DMS53 (cell line): Measurements from ENCODE around the gene DNAAF9.

ENCODE experiments used
- DNase-seq: peaks from one replicate; lab custom pipeline; 2025; lab: John Stamatoyannopoulos, UW

Gene DNAAF9

DNA sequence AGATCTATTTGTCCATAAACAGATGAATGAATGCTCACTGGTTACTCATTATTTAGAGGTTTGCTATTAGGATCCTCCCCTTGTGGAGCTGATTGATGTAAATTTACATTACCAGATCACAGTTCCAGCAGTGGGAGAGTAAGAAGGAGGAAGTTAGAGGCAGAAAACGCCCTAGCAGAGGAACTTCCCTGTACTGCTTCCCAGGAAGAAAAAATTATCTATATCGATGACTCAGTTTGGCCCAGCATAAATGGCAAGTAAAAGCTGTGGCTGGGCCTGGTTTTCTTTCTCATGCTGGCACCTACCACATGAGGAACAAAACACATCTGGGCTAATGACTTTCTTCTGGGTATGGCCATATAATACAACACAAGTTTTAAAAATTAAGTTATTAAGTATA lies 35.7 kb downstream of the DNAAF9 start:
- no peak for DNase-seq

DNA sequence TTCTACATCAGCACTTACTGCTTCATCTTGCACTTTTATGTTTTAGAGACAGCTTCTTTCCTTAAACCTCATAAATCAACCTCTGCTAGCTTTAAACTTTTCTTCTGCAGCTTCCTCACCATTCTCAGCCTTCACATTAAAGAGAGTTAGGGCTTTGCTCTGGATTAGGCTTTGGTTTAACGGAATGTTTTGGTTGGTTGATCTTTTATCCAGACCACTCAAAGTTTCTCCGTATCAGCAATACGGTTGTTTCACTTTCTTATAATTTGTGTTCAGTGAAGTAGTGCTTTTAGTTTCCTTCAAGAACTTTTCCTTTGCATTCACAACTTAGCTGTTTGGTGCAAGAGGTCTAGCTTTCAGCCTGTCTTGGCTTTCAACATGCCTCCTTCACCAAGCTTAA lies 40.4 kb downstream of the DNAAF9 start:
- no peak for DNase-seq

DNA sequence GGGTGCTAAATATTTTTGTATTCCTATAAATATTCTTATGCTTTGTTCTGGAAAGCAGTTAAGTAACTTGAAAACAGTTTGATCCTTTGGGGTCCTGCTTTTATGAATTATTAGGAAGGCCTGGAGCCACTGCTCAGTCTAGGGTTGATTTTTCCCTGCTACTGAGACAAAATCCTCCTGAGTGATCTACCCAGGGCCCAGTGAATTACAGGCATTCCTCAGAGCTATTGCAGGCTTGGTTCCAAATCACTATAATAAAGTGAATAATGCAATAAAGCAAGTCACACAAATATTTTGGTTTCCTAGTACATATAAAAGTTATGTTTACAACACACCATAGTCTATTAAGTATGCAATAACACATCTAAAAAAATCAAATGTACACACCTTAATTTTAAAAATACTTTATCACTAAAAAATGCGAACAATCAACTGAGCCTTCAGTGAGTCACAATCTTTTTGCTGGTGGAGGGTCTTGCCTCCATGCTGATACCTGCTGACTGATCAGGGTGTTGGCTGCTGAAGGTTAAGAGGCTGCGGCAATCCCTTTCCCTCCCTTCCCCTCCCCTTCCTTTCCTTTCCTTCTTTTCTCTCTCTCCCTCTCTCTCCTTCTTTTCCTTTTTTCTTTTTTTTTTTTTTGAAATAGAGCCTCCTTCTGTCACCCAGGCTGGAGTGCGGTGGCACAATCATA lies 43.0 kb downstream of the DNAAF9 start:
- DNase-seq, result no peak

DNA sequence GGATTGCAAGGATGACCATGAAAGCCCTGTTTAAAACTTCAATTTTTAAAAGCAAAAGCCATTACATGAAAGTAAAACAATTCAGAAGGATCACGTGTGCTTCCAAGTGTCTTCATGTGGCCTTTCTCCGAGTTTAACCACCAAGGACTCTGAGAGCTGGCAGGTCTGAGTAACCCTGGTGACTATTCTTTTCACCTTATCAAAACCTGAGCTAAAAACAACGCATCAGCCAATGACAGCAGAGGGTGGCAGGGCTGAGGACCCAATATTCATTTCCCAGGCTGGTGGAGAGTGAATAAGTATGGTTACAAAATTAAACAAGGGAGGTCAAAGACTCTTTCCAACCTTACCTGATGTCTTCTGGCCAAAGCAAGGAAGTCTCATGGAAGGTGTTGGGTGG lies 46.7 kb downstream of the DNAAF9 start:
- no peak for DNase-seq

DNA sequence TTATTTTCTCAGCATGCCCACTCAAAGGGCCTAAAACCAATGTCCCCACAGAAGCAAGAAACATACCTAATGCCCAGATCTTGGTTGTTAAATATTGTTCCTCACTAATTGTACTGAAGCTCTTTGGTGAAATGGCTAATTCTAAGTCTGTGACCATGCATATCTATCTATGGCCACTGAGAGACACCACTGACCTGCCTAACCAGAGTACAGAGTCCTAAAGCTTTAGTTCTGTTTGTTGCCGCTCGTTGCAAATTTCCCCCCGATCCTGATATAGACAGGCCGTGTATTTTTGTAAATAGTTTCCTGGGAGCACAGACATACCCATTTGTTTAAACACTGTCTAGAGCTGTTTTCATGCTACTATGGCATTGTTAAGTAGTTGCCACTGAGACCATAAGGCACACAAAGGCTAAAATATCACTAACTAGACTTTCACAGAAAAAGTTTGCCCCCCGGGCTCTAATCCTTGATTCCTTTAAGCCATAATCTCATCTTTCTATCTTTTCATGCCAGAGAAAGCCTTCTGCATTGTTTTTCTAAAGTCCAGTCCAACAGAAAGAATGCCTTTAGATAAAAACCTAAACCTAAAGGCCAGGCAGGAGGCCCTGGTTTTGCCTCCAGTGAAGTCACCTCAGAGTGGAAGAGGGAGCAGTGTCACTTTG lies 48.7 kb downstream of the DNAAF9 start:
- no peak for DNase-seq
